Stimulated activated CD4-positive, alpha-beta T cell treated with anti-CD3 and anti-CD28 coated beads, Interleukin-2, amount 100 ng/mL, for 4 hours (primary cell): ENCODE measurements around the gene CABLES2.
"Not testable (repeated sequence)": the region's sequence is repeated elsewhere in the genome, so short reads cannot be mapped to it uniquely, and the experiment has no call there.

Experiments used
- DNase-seq: peaks from one replicate; pipeline ENCODE4 v3.0.0-alpha.2; 2020; ENCODE audit warnings: low read depth

Gene CABLES2

GRCh38 chr20:62436692-62437091 lies 29.6 kb upstream of the CABLES2 start:
- DNase-seq = no peak

- no peak for DNase-seq
Observed at GRCh38 chr20:62433658-62434497, 26.8 kb upstream of the CABLES2 start.

- DNase-seq = no peak
Observed at GRCh38 chr20:62430866-62431447, 23.9 kb upstream of the CABLES2 start.

DNA sequence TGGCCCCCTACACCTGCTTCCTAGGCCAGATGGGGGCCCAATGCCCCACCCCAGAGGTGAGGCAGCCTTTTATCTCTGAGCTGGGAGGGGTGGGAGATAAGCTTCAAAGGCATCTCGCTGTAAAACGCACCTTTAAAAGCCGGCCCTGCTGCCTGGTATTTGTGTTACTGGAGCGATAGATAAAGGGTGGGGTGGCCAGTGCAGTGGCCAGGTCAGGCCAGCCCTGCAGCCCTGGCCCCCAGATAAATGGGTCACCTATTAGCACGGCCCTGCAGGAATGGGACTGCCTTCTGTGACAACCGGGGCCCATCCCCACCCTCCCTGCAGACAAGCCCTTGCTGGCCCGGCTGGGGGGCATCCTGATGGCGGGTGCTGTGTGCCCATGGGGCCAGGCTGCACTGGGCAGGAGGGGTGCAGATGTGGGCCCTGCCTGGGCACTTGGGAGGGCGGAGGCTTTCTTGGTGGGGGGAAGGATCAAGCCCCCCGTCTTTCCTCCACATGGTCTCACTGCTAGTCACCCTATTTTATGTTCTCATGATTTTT lies 23.3 kb upstream of the CABLES2 start:
- DNase-seq = no peak

DNA sequence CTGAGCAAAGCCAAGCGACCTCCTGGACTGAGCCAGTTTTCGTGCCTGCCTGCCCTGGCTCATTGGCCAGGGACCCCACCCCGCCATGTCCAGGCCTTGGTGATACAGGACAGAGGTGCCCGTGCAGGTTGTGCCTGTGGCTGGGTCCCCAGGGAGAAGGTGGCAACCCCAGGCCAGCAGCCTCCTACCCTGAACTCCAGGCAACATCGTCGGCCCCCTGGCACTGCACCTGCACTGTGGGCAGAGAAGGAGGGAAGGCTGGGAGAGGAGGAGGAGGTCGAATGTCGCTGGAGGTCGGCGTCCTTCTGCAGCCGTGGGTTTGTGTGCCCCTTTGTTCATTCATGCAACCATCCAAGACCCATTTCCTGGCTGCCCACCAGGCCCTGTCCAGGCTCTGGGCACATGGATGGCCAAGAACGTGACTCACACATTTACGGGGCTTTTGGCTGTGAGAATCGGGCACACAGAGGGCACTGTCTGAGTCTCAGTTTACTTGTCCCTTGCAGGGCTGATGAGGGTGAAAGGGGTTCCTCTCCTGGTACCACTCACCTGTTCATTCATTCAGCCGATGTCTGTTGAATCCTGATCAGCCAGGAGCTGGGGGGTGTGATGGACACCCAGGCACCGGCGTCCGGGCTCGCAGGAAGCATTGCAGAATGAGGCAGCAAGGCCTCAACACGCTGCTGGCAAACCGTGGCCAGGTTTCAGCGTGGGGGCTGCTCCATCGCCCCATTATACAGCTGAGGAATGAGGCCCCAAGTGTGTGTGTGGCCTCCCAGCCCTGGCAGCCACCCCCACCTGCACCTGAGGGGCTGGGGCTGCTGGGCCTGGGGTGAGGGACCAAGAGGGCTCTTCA lies 22.6 kb upstream of the CABLES2 start:
- DNase-seq = no peak

- no peak for DNase-seq
Observed at GRCh38 chr20:62428396-62429295, 21.6 kb upstream of the CABLES2 start.

- no peak for DNase-seq
Observed at GRCh38 chr20:62428002-62428372, 20.9 kb upstream of the CABLES2 start.

DNA sequence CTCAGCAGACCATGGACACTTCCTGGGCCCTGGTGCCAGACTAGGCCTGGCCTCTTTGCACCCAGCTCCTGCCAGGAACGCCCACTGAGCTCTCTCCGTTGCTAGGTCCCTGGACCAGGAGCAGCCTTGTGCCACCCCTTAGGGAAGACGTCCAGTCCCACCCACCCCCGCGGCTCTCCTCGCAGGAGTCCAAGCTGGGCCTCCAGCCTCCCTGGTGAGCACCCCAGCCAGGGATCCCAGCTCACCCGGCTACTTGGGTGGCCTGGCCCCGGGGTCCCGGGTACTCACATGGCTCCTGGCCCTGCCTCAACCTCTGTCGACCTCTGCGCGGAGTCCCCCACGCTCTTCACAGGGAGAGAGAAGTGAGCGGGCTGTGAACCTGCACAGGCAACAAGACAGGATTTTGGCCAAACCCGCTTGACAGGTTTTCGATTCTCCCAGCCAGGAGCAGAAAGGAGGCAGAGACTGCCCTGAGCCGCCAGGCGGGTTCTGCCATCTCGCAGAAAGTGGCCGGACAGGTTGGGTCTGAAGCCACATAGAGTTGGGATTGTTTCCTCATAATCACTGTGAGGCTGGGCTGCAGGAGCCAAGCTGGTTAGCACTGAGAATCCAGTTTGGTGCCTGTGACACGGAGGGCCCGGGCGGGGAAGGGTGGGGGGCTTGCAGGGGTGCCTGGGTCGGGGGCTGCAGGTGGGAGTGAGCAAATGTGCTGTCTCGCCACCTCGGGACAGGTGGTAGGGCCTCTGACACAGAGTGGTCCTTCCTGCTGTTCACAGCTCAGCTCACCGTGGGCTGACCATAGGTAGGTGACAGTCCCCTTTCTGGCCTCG lies 20.3 kb upstream of the CABLES2 start, which contains the start of gene RBBP8NL:
Gene RBBP8NL (minus strand): TSS at position 368 of the 830 bp plus-strand sequence. CDS start 7,892 bp downstream, outside the sequence.
- DNase-seq = no peak

- DNase-seq = no peak
Observed at GRCh38 chr20:62426699-62427131, 19.6 kb upstream of the CABLES2 start.

DNA sequence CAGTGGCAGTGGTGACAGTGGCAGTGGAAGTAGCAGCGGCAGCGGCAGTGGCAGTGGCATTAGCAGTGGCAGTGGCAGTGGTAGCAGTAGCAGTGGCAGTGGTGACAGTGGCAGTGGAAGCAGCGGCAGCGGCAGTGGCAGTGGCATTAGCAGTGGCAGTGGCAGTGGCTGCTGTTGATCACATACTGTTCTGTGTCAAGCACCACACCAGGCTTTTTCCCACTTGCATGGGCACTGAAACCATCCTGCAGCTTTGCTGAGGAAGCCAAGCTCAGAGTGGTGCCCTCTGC lies 18.9 kb upstream of the CABLES2 start:
- not testable (repeated sequence) for DNase-seq

DNA sequence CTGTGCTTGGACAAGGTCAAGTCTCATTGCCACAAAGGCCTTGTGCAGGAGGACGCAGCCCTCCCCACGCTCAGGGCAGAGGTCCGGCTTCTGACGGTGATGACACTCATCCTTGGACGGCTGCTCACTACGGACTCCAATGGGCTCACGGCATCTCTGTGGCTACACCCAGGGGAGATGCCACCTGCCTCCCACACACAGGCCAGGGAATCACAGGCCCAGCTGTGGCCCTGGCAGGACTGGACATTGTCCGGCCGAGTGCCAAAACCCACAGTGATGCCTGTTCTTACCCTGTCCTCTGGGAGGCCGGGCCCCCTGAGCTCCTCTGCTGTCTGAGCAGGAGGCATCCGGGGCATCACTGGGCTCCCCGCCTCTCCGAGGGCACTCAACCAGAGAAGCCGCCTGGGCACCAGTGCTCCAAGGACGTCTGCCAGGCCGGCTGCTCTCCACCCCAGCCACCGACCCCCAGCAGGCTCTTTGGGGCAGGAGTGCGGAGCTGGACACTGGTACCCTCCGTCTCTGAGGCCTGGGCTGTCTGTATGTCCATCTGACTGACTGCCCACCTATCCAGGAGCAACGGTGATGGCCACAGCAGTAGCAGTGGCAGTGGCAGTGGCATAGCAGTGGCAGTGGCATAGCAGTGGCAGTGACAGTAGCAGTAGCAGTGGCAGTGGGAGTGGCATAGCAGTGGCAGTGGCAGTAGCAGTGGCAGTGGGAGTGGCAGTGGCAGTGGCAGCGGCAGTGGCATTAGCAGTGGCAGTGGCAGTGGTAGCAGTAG lies 18.4 kb upstream of the CABLES2 start:
- no peak for DNase-seq

DNA sequence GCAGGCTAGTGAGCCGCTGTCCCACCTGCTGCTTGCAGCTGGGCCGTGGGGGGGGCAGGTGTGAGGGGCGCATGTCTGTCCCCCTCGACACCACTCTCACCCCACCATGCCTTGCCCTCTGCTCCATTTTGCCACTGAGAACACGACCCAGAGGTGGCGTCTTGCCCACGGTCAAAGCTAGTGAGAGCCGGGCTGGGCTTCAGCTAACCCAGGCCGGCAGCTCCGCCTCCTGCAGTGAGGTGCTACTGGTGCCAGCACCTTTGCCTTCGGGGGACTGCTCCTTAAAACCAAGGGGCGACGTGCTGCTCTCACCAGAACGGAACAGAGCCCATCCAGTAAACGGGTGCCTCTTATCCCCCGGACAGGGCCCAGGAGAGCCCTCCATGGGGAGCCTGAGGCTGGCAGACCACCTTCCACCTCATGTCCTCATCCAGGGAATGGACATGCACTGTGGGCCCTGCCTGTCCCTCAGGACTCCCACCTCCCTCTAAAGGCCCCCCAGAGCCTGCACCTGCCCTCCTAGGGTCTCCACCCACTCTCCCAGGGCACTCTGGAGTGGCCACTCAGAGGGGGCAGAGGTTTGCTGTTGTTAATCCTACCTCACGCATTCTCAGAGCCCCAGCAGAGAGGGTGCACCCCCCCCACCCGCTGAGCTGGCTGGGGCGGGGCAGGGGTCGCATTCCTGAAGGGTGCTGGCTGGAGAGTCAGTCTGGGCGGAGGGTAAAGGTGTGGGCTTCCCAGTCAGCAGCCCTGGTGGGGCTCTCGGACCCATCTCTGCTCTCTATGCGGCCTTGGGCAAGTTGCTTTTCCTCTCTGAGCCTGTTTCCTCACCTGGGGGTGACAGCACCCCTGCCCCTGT lies 17.4 kb upstream of the CABLES2 start:
- no peak for DNase-seq

DNA sequence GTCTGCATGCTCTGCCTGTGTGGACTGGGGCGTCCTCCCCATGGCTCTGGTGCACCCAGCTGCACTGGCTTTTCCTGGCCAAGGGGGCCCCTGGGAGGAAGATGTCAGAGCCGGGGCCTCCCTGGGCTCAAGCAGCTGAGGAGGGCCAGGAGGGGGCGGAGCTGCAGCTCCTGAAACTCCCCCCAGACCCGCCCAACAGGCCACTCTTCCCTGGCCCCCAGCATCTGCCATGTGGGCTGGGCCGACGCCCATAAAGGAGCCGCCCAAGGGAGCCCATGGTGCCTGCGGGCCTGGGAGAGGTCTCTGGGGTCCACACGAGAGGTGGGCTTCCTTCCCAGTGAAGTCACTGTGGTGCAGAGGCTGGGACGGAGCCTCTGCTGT lies 16.2 kb upstream of the CABLES2 start:
- DNase-seq = no peak

GRCh38 chr20:62422636-62423325 lies 15.7 kb upstream of the CABLES2 start:
- no peak for DNase-seq

- DNase-seq = no peak
Observed at GRCh38 chr20:62421716-62421990, 14.6 kb upstream of the CABLES2 start.

GRCh38 chr20:62420846-62421715 lies 14.0 kb upstream of the CABLES2 start:
- DNase-seq = no peak

GRCh38 chr20:62419759-62420158 lies 12.7 kb upstream of the CABLES2 start:
- DNase-seq = no peak
